ENCODE measurements around the gene MON1A.
A peak's percentile ranks its signal among the peaks of the same experiment; 100 is the strongest.
"Not testable (repeated sequence)": the region's sequence is repeated elsewhere in the genome, so short reads cannot be mapped to it uniquely, and the experiment has no call there.

The MON1A gene

DNA sequence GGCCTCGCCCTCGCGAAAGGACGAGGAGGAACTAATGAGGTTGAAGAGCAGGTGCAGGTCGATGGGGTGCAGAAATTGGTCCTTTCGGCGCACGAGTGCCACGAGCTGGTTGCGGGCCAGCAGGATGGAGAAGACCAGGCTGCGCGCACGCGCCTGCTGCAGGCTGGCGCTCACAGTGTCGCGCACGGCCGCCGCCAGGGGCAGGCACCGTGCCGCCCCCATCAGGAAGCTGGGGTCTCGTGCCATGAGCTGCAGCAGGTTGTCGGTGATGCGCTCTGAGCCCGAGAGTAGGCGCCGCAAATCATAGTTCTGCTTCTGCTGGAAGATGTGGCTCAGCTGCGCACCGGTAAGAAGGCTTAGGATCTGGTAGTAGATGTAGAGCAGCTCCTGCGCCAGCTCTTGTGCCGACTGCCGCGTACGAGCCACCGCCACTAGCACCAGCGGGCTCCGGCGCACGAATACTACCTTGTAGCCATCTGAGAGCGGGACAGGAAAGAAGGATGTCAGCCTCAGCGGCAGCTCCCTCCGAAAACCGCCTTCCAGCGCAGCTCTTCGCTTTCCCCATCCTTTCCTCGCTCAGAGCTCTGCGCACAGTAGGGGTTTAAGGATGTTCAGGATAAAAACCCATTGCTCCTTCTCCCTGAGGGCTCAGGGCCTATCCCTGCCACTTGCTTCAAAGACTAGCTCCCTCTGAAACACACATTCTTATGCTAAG lies 19.0 kb downstream of the MON1A start:
- H3K4me3 ChIP-seq = no peak overlapping the region
- DNase-seq (ENCODE audit: low spot score in 2 of 2) = no peak
- in situ Hi-C loops (cut with MboI; ENCODE audit: low sequenced_read_pairs) = no loop called here
- H3K36me3 ChIP-seq (replicated peaks) = no peaks in the 10 kb centered on the region; the same call in 1 of the 2 replicates
- H3K27me3 ChIP-seq (ENCODE audit: low read depth) = no peaks in the 10 kb centered on the region
- no peaks in the 10 kb centered on the region for H3K9me3 ChIP-seq
- H3K4me1 ChIP-seq = no peaks in the 10 kb centered on the region

GRCh38 chr3:49908373-49909199 lies 21.0 kb downstream of the MON1A start:
- in situ Hi-C loops (cut with MboI; ENCODE audit: low sequenced_read_pairs) = no loop called here

GRCh38 chr3:49906073-49906743 lies 23.4 kb downstream of the MON1A start:
- H3K9me3 ChIP-seq = no peaks in the 10 kb centered on the region
- no peaks in the 10 kb centered on the region; the same call in 1 of the 2 replicates for H3K36me3 ChIP-seq (replicated peaks)
- peak in 1 of 2 experiments; percentile 41 for DNase-seq (ENCODE audit: low spot score in 2 of 2)
- H3K27me3 ChIP-seq (ENCODE audit: low read depth) = no peaks in the 10 kb centered on the region
- in situ Hi-C loops (cut with MboI; ENCODE audit: low sequenced_read_pairs) = no loop called here
- no peak overlapping the region for H3K4me3 ChIP-seq
- H3K4me1 ChIP-seq = no peaks in the 10 kb centered on the region

More at GRCh38 chr3:49908373-49909199, 21.0 kb downstream of the MON1A start:
- Histone ChIP-seq H3K27me3 (ENCODE audit: low read depth) (no peaks in the 10 kb centered on the region), H3K4me3 (no peak overlapping the region), H3K9me3 (no peaks in the 10 kb centered on the region), H3K4me1 (no peaks in the 10 kb centered on the region), H3K36me3 (replicated peaks) (no peaks in the 10 kb centered on the region; the same call in 1 of the 2 replicates)
- no peak for DNase-seq (ENCODE audit: low spot score in 2 of 2)

- H3K36me3 ChIP-seq (replicated peaks); H3K4me1 ChIP-seq; H3K9me3 ChIP-seq; in situ Hi-C loops (cut with MboI; ENCODE audit: low sequenced_read_pairs); H3K27me3 ChIP-seq (ENCODE audit: low read depth); H3K4me3 ChIP-seq; DNase-seq (ENCODE audit: low spot score in 2 of 2): not testable (repeated sequence)
Observed at GRCh38 chr3:49904448-49904847, 25.2 kb downstream of the MON1A start.

- H3K4me1 ChIP-seq = no peaks in the 10 kb centered on the region
- in situ Hi-C loops (cut with MboI; ENCODE audit: low sequenced_read_pairs) = no loop called here
- no peak within 1 kb of the TSS for H3K4me3 ChIP-seq
- no peaks in the 10 kb centered on the region for H3K9me3 ChIP-seq
- no peak for DNase-seq (ENCODE audit: low spot score in 2 of 2)
- no peaks in the 10 kb centered on the region for H3K27me3 ChIP-seq (ENCODE audit: low read depth)
- no peaks in the 10 kb centered on the region for H3K36me3 ChIP-seq (replicated peaks)
Observed at GRCh38 chr3:49903451-49904424, 25.9 kb downstream of the MON1A start, which contains the start of gene MST1R. Gene MST1R, minus strand, starts transcription at chr3:49903873. Its CDS starts 264 bp downstream, at chr3:49903609.

GRCh38 chr3:49902511-49903345 lies 26.9 kb downstream of the MON1A start:
- Histone ChIP-seq H3K4me1 (no peaks in the 10 kb centered on the region), H3K36me3 (replicated peaks) (no peaks in the 10 kb centered on the region), H3K9me3 (no peaks in the 10 kb centered on the region), H3K4me3 (no peak overlapping the region), H3K27me3 (ENCODE audit: low read depth) (no peaks in the 10 kb centered on the region)
- in situ Hi-C loops (cut with MboI; ENCODE audit: low sequenced_read_pairs) = no loop called here
- DNase-seq (ENCODE audit: low spot score in 2 of 2) = no peak

GRCh38 chr3:49901366-49902339 lies 28.0 kb downstream of the MON1A start:
- Histone ChIP-seq H3K9me3 (no peaks in the 10 kb centered on the region), H3K4me3 (no peak overlapping the region), H3K4me1 (no peaks in the 10 kb centered on the region), H3K27me3 (ENCODE audit: low read depth) (no peaks in the 10 kb centered on the region), H3K36me3 (replicated peaks) (no peaks in the 10 kb centered on the region)
- in situ Hi-C loops (cut with MboI; ENCODE audit: low sequenced_read_pairs) = no loop called here
- no peak for DNase-seq (ENCODE audit: low spot score in 2 of 2)

DNA sequence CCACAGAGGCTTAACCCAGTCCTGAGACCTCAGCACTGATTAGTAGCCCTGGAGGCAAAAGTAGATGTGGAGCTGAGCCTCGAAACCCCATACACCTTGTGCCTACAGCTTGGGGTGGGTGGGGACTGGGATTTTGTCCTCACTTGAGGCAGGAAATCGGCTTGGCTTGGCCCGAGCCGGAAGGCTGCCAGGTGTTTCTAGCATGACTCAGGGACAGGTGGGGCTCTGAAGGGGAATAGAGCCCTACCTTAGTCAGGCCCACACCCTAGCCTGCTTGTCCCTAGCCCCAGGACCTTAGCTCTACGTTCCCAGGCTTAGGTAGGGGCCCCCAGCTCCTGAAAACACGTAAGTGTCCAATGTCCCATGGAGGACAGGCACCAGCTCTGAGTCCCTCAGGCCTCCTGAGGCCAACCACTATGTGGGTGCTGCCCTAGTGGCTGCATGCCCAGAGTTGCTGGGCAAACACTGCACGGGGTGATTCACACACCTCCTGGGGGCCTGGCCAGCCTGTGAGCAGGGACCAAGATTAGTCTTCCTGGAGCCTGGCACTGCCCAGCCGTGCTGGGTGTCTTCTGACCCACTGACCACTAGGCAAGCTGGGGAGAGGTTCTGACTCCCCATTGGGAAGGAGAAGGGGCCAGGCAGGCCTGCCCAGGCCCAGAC lies 29.0 kb downstream of the MON1A start:
- H3K4me3 ChIP-seq = no peak overlapping the region
- in situ Hi-C loops (cut with MboI; ENCODE audit: low sequenced_read_pairs) = no loop called here
- no peaks in the 10 kb centered on the region for H3K4me1 ChIP-seq
- no peaks in the 10 kb centered on the region for H3K27me3 ChIP-seq (ENCODE audit: low read depth)
- H3K36me3 ChIP-seq (replicated peaks) = no peaks in the 10 kb centered on the region
- no peak for DNase-seq (ENCODE audit: low spot score in 2 of 2)
- no peaks in the 10 kb centered on the region for H3K9me3 ChIP-seq

- Histone ChIP-seq H3K27me3 (ENCODE audit: low read depth) (no peaks in the 10 kb centered on the region), H3K4me1 (no peaks in the 10 kb centered on the region), H3K4me3 (no peak overlapping the region), H3K36me3 (replicated peaks) (no peaks in the 10 kb centered on the region), H3K9me3 (no peaks in the 10 kb centered on the region)
- in situ Hi-C loops (cut with MboI; ENCODE audit: low sequenced_read_pairs) = no loop called here
- peak; percentile 4 to 52 for DNase-seq (ENCODE audit: low spot score in 2 of 2)
Observed at GRCh38 chr3:49899815-49900214, 29.8 kb downstream of the MON1A start.

- Histone ChIP-seq H3K4me1 (no peaks in the 10 kb centered on the region), H3K4me3 (no peak overlapping the region), H3K9me3 (no peaks in the 10 kb centered on the region), H3K36me3 (replicated peaks) (no peaks in the 10 kb centered on the region), H3K27me3 (ENCODE audit: low read depth) (no peaks in the 10 kb centered on the region)
- in situ Hi-C loops (cut with MboI; ENCODE audit: low sequenced_read_pairs) = no loop called here
- no peak for DNase-seq (ENCODE audit: low spot score in 2 of 2)
Observed at GRCh38 chr3:49898991-49899390, 30.6 kb downstream of the MON1A start.

DNA sequence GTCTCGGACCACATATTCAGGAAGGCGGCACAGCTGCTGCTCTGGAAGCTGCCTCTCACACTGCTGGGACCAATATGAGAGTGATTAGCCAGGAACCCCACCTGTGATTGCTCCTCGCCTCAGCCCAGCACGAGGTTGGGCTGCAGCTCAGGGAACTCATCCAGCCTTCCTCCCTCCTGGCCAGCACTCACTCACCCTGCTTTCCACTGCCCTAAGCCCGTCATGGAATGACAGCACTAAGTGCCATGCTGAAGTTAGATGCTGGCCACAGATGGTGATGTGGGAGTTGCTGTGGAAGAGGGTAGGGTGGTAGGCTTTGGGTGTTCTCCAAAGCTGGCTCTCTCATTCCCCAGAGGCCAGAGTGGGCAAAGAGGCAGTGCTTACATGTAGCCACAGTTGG lies 33.3 kb downstream of the MON1A start:
- H3K4me3 ChIP-seq = no peak overlapping the region
- in situ Hi-C loops (cut with MboI; ENCODE audit: low sequenced_read_pairs) = no loop called here
- no peaks in the 10 kb centered on the region for H3K27me3 ChIP-seq (ENCODE audit: low read depth)
- H3K36me3 ChIP-seq (replicated peaks) = no peaks in the 10 kb centered on the region
- no peaks in the 10 kb centered on the region for H3K4me1 ChIP-seq
- no peaks in the 10 kb centered on the region for H3K9me3 ChIP-seq
- DNase-seq (ENCODE audit: low spot score in 2 of 2) = no peak
